ENCODE measurements around the gene GHITM. TPM values are rescaled to one million over a fixed set of nuclear protein-coding genes. Genes with fewer than 3 reads are reported as not detected.

GHITM gene
- total and polyA plus RNA-seq, 2 of the 13 experiments (the other 11 are each of a cell fraction or from before 2014, with no cell fraction given), result 163 to 212 TPM

GRCh38 chr10:84137811-84138210, 1.5 kb upstream of the GHITM start:
- no peak overlapping the region for H3K4me2 ChIP-seq (ENCODE audit: low read depth, low read length)
- no peaks in the 10 kb centered on the region for H4K20me1 ChIP-seq (ENCODE audit: insufficient read depth, low read length)
- no peak overlapping the region for H3K4me3 ChIP-seq (replicated peaks in 1 of 3; ENCODE audit: insufficient read depth in 1 of 3, low read depth in 2 of 3, low read length in 3 of 3)
- POLR2A ChIA-PET, result no interaction called here
- H2AFZ ChIP-seq (ENCODE audit: low read length), result no peak overlapping the region
- no peak overlapping the region for H3K9ac ChIP-seq (ENCODE audit: insufficient read depth, low read depth, low read length)
- intact Hi-C loops (cut with micrococcal nuclease; ENCODE audit: unreplicated experiment) (loop anchor here (10.0 kb wide), 1 partner anchor 397 kb away; no protein-coding TSS in a partner anchor), in situ Hi-C loops (cut with HindIII; ENCODE audit: extremely low pct_ligation_motif_present, low pct_unique_long_range_greater_than_20kb) (no loop called here)
- CTCF ChIA-PET (ENCODE audit: low intra/inter-chr PET ratio, low total read pairs), result no interaction called here
- peaks cover 26% of the 10 kb centered on the region for H3K79me2 ChIP-seq (ENCODE audit: insufficient read depth, low read length)
- DNase-seq (ENCODE audit: low spot score), result no peak
- 98% methylated on average over 2 of the region's 2 CpGs for WGBS (ENCODE audit: low lambda C conversion rate)
- H3K36me3 ChIP-seq (replicated peaks in 1 of 2; ENCODE audit: control insufficient read depth in 1 of 2, insufficient read depth in 2 of 2, low read length in 2 of 2), result peaks cover 2 to 5% of the 10 kb centered on the region in 2 experiments; a peak in 3 of 5 replicates
- FAIRE-seq, result no peak
- no TSS peak for BruUV-seq (replicated peaks)
- no peak overlapping the region for H3K27ac ChIP-seq (ENCODE audit: extremely low read length, insufficient read depth, low read length)
- no peaks in the 10 kb centered on the region for H3K9me3 ChIP-seq (ENCODE audit: low read length)
- no peaks in the 10 kb centered on the region; a peak in 1 of 5 replicates for H3K27me3 ChIP-seq (ENCODE audit: control insufficient read depth in 1 of 2, insufficient read depth in 2 of 2, low read length in 2 of 2)
- H3K4me1 ChIP-seq (ENCODE audit: insufficient read depth, low read length), result peaks cover 38% of the 10 kb centered on the region
- no peak for ATAC-seq
- TF ChIP-seq ZNF609 (CRISPR knock-in tag; IDR thresholded peaks at IDR 0.05; ENCODE audit: borderline replicate concordance) (no peak), TERF1 (CRISPR knock-in tag; IDR thresholded peaks at IDR 0.05) (no peak), CHCHD3 (CRISPR knock-in tag; IDR thresholded peaks at IDR 0.05) (no peak), ZNF670 (CRISPR knock-in tag; IDR thresholded peaks at IDR 0.05; ENCODE audit: borderline replicate concordance) (no peak), ZNF460 (CRISPR knock-in tag; IDR thresholded peaks at IDR 0.05; ENCODE audit: borderline replicate concordance) (no peak), ZNF362 (CRISPR knock-in tag; IDR thresholded peaks at IDR 0.05; ENCODE audit: borderline replicate concordance) (no peak), RERE (CRISPR knock-in tag; IDR thresholded peaks at IDR 0.05; ENCODE audit: low read depth) (no peak), ZBTB34 (CRISPR knock-in tag; IDR thresholded peaks at IDR 0.05) (no peak), CCAR2 (optimal IDR thresholded peaks at IDR 0.05; ENCODE audit: low read depth, low read length) (no peak)

Data from HepG2 (cell line).